Activated naive CD4-positive, alpha-beta T cell treated with Interleukin-2 at 50 U/mL for 16 hours (primary cell): ENCODE results near the gene KIF21A.
"Not testable (repeated sequence)": the region's sequence is repeated elsewhere in the genome, so short reads cannot be mapped to it uniquely, and the experiment has no call there.

Experiments
- DNase-seq: peaks from one replicate; pipeline ENCODE4 v3.0.0-alpha.2; 2020

The KIF21A gene

GRCh38 chr12:39343665-39344064, 99.3 kb downstream of the KIF21A start:
- no peak for DNase-seq

DNA sequence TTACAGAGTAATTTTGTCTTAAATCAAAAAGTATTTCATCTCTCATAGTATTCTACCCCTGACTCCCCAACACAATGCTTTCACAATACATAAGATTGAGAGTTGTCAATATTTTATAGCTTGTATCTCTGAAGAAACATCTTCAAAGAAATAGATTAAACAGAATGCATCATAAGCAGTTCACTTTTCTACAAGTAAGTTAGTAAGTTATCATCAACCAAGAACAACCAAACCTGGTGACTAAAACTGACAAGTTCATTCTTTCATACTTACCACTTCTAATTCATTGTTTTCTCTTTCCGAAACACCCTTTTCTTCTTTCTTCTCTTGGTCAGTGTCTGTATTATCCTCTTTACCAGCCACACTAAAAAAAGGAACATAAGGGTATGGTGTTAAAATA, 101.2 kb downstream of the KIF21A start:
- DNase-seq, result no peak

DNA sequence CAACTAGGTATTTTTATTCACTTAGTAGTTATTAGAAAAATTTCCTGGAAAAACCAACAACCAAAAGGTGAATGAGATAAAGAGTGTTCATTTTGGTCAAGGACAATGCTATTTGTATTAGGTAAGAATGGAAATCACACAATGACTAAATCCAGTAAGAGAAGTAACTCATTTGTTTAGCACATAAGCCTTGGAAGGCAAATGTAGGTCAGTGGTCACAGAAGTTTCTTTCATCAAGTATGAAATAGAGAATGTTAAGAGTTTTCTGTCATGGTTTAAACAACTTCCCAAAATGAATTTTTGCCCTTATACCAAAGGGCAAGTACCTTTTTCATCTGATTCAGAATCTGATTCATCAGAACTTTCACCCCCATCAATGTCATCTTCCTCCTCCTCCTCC, 101.7 kb downstream of the KIF21A start:
- no peak for DNase-seq

GRCh38 chr12:39332661-39333175, 110.2 kb downstream of the KIF21A start:
- no peak for DNase-seq

GRCh38 chr12:39331539-39332261, 111.2 kb downstream of the KIF21A start:
- no peak for DNase-seq

DNA sequence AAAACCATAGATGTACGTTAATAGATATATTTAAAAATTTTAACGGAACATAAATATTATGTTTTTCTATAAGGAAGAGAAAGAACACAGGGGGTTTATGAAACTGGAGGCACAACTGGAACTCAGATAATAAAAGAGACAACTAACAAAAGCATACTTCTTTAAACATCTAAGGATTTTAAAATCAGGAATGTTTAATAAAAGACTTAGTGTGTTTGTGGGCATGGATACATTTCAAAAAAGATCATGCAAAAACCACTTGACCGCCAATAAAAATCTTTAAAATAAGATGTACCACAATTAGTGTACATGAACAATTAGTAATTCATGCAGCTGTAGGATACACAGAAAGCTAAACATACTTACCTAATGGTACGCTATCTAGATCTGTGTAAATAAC, 113.0 kb downstream of the KIF21A start:
- no peak for DNase-seq

DNA sequence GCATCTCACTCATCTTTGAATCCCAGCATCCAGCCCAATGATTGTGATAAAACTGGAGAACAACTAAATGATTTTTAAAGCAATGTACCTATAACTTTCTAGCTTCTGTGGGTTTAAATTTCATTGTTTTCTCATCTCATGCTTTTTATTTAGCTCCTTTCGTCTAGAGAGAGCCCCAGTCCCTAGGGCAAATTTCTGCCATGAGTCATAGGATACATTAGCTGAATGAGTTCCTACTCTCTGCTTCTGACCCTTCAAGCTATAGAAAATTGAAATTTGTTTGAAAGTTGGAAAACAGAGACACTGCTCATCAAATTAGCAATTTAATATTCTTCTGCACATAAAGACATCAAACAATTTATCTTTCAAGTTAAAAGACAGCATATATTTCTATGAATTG, 113.9 kb downstream of the KIF21A start:
- no peak for DNase-seq

- DNase-seq, result no peak
Measured at GRCh38 chr12:39327965-39328364, 115.0 kb downstream of the KIF21A start.

GRCh38 chr12:39327510-39327909, 115.4 kb downstream of the KIF21A start:
- no peak for DNase-seq

GRCh38 chr12:39319180-39319579, 123.7 kb downstream of the KIF21A start:
- DNase-seq, result no peak

DNA sequence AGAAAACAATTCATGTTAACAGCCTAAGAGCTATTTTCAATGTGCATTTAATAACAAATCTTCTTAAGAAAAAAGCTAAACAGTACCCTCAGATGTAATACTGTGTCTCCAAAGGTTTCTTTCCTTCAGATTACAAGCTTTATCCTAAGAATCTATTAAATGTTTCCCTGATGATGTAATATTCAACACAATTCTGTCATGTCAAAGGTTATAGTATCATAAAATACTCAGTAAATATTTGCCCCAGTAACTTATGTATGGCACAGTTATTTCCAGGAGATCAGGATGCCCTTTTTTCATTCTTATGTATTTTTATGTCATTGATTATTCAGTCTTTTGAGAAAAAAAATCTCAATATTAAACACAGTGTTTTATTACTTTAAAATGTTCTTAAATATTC, 128.4 kb downstream of the KIF21A start:
- no peak for DNase-seq

GRCh38 chr12:39309516-39309915, 133.4 kb downstream of the KIF21A start:
- DNase-seq, result no peak

GRCh38 chr12:39301422-39301821, 141.5 kb downstream of the KIF21A start:
- no peak for DNase-seq

- no peak for DNase-seq
Measured at GRCh38 chr12:39300799-39301198, 142.1 kb downstream of the KIF21A start.

GRCh38 chr12:39297891-39298290, 145.0 kb downstream of the KIF21A start:
- no peak for DNase-seq

GRCh38 chr12:39296496-39296895, 146.4 kb downstream of the KIF21A start:
- DNase-seq, result no peak

DNA sequence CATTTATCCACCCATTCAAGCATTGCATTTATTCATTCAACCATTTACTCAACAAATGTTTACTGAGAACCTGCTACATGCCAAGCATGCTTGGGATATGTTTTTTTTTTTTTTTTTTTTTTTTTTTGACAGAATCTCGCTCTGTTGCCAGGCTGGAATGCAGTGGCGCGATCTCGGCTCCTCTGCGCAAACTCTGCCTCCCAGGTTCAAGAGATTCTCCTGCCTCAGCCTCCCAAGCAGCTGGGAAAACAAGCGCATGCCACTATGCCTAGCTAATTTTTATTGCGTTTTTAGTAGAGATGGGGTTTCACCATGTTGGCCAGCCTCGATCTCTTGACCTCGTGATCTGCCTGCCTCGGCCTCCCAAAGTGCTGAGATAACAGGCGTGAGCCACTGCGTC, 147.3 kb downstream of the KIF21A start:
- not testable (repeated sequence) for DNase-seq

DNA sequence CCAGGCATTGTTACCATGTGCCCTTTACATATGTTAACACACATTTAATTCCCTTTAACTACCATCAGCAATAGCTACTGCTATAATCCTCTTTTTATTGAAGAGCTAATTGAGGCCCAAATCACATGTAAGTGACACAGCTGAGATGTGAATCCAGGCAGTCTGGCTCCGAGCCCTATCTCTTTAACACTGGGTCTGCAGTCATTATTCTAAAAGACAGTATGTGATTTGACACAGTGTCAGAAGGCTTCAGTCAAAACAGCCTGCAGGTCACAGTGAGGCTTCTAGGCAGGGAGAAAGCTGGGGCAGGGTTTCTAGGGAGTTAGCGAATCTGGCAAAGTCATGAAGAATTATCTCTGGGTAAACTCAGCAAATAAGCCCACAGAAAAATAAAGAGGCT, 148.2 kb downstream of the KIF21A start:
- no peak for DNase-seq

GRCh38 chr12:39292125-39292630, 150.7 kb downstream of the KIF21A start:
- DNase-seq, result no peak

- DNase-seq, result no peak
Measured at GRCh38 chr12:39287817-39288216, 155.1 kb downstream of the KIF21A start.

DNA sequence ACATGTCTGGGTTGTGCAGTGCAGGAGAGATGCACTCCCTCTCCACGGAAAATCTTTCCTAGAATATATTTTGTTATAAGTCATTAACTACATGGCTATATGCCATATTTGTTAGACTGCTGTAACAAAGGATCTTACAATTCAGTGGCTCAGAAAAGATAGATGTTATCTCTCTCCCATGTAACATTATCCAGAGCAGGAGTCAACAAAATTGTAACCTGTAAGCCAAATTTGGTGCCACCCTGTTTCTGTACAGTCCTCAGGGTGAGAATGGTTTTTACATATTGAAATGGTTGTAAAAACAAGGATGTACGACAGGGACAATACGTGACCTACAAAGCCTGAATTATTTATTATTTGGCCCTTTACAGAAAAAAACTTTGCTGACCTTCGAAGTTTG, 155.5 kb downstream of the KIF21A start:
- no peak for DNase-seq

- DNase-seq, result no peak
Measured at GRCh38 chr12:39278426-39278825, 164.5 kb downstream of the KIF21A start.

DNA sequence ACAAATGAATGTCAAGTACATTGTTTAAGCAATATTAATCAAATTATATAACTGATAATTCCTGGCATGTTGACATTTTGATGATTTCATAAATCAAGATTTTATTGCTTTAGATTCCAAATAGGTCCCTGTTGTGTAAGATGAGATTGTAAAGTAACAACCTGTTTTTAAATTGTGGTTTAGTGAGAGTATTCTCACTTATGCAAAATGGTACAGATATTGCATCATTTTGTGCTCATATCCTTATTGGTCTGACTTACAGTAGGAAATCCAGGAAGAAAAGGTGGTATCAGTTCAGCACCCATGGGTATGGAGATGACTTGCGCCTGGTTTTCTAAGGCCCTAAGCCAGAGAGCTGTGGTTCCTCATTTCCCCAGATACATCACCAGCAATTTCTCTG, 165.5 kb downstream of the KIF21A start:
- DNase-seq, result no peak

DNA sequence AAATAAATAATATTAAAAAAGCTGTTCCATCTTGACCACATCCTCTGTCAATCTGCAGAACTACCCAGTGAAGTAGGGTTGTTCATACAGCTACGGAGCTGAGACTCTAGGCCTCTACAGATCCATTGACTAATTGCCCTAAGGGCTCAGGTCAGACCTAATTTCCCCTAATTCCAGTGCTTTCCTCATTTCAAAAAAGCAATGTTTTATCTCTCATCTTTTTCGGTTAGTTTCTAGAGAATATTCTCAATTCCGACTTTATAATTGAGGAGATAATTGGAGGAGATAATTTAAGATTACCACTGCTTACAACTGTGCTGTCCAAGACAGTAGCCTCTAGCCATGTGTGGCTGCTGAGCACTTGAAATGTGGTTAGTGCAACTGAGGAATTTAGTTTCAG, 167.1 kb downstream of the KIF21A start:
- no peak for DNase-seq
